GM04504 (cell line): ENCODE results near the gene NELFB.
A peak's percentile ranks its signal among the peaks of the same experiment; 100 is the strongest.
"Not testable (repeated sequence)": the region's sequence is repeated elsewhere in the genome, so short reads cannot be mapped to it uniquely, and the experiment has no call there.

Experiments used
- DNase-seq: peaks from one replicate; pipeline ENCODE4 v3.0.0-alpha.2; 2012; ENCODE audit warnings: low read depth

Gene NELFB

DNA sequence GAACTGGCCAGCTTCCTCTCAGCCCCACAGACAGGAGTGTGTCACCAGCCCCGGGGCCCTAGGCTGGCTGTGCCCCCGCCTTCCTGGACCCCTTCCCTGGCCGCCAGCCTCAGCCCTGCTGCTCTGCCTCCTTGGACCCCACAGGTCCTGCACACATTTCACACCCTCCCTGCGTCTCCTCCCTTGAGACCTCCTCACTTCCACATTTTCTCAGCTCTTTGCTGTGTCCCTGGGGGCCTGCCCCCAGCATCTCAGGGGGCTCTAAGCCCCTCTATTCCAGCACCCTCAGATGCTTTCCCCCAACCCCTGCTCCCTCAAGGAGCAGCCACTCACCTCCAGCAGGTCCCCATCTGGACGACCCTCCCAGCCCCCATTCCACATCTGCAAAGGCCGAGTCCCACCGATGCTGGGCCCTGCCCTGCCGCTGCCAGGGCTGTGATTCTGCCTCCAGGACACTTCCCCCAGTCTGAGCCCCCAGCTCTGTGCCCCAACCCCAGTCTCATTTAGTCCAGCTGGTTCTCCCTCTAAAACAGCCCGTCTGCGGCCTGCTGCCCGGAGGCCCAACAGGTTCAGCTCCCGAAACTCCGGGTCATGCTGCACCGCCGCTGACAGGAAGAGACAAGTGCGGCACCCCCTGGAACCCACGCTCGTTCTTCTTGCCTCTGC lies 20.2 kb upstream of the NELFB start:
- no peak for DNase-seq

- DNase-seq, result no peak
Observed at GRCh38 chr9:137235424-137236237, 19.5 kb upstream of the NELFB start.

DNA sequence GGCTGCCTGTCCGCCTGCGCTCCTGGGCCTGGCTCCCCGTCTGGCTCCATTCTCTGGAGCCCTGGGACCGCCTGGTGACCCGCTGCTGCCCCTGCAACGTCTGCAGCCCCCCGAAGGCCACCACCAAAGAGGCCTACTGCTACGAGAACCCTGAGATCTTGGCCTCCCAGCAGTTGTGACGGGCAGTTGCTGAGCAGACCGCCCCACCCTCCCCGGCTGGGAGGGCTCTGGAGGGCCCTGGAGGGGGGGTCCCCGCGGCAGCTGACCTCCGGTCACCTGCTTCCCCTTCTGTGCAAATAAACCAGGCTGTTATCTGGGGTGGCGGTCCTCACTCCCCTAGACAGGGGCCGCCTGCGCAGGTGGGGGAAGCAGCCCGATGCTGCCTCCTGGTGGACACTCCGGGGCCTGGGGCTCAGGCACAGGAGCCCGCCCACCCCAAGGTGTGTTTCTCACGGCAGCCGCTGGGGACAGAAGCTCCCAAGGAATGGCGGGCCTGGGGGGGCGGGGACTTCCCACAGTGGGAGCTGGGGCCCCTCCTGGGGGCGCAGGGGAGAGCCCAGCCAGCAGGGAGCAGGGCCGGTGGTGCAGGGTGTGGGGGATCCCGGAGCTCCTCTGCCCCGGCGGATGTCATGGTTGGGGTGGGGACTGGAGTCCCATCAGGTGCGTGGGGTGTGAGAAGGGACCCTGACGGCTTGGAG lies 18.7 kb upstream of the NELFB start:
- DNase-seq, result peak; percentile 44

DNA sequence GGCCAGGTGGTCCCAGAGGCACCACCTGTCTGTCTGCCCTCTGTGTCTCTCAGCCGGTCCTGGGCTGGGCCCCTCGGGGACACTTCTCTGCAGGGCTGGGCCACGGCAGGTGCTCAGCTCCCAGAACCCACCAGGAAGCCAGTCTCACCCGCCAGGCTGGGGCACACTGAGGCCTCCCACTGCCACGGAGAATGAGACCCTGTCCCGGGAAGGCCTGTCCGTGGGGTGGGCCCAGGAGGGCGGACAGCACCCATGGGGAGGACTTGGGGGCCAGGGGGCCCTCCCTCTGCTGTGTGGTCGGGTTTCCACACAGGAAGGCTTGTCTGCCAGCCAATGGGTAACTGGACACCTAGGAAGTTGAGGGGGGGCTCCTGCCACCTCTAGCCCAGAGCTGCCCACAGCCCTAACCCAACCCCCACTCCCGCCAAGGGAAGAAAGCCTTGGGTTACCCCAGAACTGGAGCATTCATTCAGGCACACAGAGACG lies 18.1 kb upstream of the NELFB start:
- no peak for DNase-seq

- no peak for DNase-seq
Observed at GRCh38 chr9:137237759-137238726, 17.1 kb upstream of the NELFB start.

- DNase-seq, result not testable (repeated sequence)
Observed at GRCh38 chr9:137239541-137240200, 15.5 kb upstream of the NELFB start.

GRCh38 chr9:137240318-137240840 lies 14.7 kb upstream of the NELFB start:
- peak; percentile 67 for DNase-seq

DNA sequence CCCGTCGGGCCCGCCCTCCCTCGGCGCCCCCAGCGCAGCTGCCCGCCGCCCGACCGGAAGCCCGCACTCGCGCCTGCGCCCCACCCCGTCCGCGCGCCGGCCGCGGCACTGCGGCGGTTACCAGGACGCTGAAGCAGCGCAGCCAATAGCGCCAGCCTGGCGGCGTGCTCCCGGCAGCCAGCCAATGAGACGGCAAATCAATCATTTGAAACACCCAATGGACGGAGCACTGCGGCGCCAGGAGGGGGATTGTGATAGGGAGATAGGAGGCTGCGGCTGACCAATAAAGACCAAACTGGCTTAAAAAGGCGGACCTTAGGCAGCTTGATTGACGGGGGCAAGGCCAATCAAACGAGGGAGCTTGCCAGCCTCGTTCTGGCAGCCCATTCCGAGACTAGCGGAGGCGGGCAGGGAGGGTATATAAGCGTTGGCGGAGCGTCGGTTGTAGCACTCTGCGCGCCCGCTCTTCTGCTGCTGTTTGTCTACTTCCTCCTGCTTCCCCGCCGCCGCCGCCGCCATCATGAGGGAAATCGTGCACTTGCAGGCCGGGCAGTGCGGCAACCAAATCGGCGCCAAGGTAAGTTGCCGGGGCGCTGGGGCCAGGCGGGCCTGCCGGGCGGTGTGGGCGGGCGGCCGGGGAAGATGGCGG lies 14.2 kb upstream of the NELFB start, which contains the start of gene TUBB4B:
Gene TUBB4B, plus strand, starts transcription at position 447 of the 649 bp plus-strand sequence. Its CDS starts 74 bp downstream, at position 521.
- DNase-seq, result peak; percentile 100

DNA sequence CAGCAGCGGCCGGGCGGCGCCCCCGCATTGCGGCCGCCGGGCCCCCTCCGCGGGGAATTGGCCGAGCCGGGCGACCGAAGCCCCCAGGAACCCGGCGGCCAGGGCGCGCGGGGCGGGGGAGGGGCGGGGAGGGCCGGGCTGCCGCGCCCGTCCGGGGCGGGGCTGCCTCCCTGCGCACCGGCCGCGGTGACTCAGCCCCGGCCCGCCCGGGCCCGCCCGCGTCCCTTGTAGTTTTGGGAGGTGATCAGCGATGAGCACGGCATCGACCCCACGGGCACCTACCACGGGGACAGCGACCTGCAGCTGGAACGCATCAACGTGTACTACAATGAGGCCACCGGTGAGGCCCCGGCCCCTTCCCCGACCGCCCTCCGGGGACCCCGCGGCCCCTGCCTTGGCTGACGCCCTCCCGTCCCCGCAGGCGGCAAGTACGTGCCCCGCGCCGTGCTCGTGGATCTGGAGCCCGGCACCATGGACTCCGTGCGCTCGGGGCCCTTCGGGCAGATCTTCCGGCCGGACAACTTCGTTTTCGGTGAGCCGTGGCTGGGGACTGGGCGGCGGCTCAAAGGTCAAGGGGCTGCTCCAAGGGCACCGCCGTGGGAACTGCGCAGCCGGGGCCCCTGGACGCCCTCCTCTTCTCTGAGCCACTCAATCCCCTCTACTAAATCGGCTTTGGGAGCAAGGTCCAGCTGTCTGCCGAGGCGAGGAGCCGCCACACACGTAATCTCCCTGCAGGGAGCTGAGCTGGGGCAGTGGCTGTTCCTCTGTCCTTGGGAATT lies 13.4 kb upstream of the NELFB start:
- DNase-seq, result no peak

- DNase-seq, result no peak
Observed at GRCh38 chr9:137242269-137243203, 12.6 kb upstream of the NELFB start.

DNA sequence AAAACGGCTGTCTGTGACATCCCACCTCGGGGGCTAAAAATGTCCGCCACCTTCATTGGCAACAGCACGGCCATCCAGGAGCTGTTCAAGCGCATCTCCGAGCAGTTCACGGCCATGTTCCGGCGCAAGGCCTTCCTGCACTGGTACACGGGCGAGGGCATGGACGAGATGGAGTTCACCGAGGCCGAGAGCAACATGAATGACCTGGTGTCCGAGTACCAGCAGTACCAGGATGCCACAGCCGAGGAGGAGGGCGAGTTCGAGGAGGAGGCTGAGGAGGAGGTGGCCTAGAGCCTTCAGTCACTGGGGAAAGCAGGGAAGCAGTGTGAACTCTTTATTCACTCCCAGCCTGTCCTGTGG lies 11.9 kb upstream of the NELFB start:
- DNase-seq, result not testable (repeated sequence)

- DNase-seq, result no peak
Observed at GRCh38 chr9:137243626-137244485, 11.3 kb upstream of the NELFB start.

GRCh38 chr9:137244486-137245449 lies 10.4 kb upstream of the NELFB start:
- no peak for DNase-seq

DNA sequence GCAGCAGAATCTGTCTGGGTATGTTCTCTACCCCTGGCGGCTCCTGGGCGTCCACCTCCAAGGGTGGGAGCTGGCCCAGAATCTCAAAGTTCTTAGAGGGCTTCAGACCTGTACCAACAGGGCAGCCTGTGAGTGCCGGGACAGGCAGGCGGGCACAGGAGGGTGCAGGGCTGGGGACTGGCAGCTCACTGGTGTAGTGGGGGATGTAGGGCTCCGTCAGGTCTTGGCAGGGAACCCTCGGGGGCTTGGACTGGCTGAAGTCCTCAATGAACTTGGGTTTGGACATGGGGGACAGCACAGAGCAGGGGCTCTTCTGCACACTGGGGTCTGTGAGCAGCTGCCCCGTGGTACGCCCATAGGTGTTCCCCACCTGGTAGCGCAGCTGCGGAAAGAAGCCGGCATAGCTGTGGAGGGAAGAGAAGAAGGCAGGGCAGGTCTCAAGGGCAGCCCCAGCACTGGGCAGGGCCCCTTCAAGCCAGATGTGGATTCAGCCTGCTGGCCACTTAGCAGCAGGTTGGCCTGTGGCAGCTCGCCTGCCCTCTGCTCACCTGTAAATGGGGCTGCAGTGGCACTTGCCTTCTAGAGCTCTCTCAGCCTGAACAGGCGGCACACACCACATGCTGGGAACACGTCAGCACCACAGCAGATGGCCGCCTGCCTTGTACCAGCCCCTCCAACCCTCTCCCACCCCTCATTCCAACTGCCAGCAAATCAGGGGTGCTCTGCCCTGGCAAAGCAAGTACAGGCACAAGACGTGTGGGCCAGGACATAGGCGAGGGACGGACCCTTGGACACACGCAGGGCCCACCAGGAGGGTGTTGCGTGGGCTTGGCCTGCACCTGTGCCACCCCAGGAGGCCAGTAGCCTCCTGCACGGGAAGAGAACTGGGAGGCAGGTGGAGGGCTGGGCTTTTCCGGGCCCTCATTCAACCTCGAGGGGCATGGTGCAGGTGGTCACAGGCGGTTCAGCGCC lies 9.4 kb upstream of the NELFB start:
- DNase-seq, result no peak
